ENCODE results near the gene ADAM12.

ADAM12 gene

GRCh38 chr10:126104767-126105166 lies 283.5 kb downstream of the ADAM12 start:
- no peak overlapping the region for H3K9ac ChIP-seq (ENCODE audit: insufficient read length, low read depth)
- H3K9me3 ChIP-seq (ENCODE audit: insufficient read depth, low read length), result no peaks in the 10 kb centered on the region
- H3K4me1 ChIP-seq (ENCODE audit: insufficient read depth, insufficient read length), result no peaks in the 10 kb centered on the region
- no peaks in the 10 kb centered on the region for H3K27me3 ChIP-seq (ENCODE audit: insufficient read depth, insufficient read length)
- no peak for TF ChIP-seq SUZ12 (IDR thresholded peaks at IDR 0.05; ENCODE audit: extremely low read depth, insufficient read depth, insufficient read length)
- no peak for TF ChIP-seq ZNF274 (IDR thresholded peaks at IDR 0.05; ENCODE audit: low read depth, low read length)
- no peak for TF ChIP-seq YY1 (IDR thresholded peaks at IDR 0.05; ENCODE audit: insufficient read depth, insufficient read length)
- DNase-seq (ENCODE audit: low read depth, low spot score), result no peak
- H3K36me3 ChIP-seq (ENCODE audit: insufficient read depth, insufficient read length, low read length), result no peaks in the 10 kb centered on the region
- H3K4me3 ChIP-seq (ENCODE audit: insufficient read length, low read depth), result no peak overlapping the region

GRCh38 chr10:126102636-126103035 lies 285.6 kb downstream of the ADAM12 start:
- Histone ChIP-seq H3K9ac (ENCODE audit: insufficient read length, low read depth) (no peak overlapping the region), H3K9me3 (ENCODE audit: insufficient read depth, low read length) (no peaks in the 10 kb centered on the region)
- TF ChIP-seq ZNF274 (IDR thresholded peaks at IDR 0.05; ENCODE audit: low read depth, low read length) (no peak), YY1 (IDR thresholded peaks at IDR 0.05; ENCODE audit: insufficient read depth, insufficient read length) (no peak), SUZ12 (IDR thresholded peaks at IDR 0.05; ENCODE audit: extremely low read depth, insufficient read depth, insufficient read length) (no peak)

GRCh38 chr10:126101736-126102135 lies 286.5 kb downstream of the ADAM12 start:
- H3K4me3 ChIP-seq (ENCODE audit: insufficient read length, low read depth), result no peak overlapping the region
- no peak for TF ChIP-seq ZNF274 (IDR thresholded peaks at IDR 0.05; ENCODE audit: low read depth, low read length)
- TF ChIP-seq SUZ12 (IDR thresholded peaks at IDR 0.05; ENCODE audit: extremely low read depth, insufficient read depth, insufficient read length), result no peak
- TF ChIP-seq YY1 (IDR thresholded peaks at IDR 0.05; ENCODE audit: insufficient read depth, insufficient read length), result no peak
- H3K27me3 ChIP-seq (ENCODE audit: insufficient read depth, insufficient read length), result no peaks in the 10 kb centered on the region
- H3K4me1 ChIP-seq (ENCODE audit: insufficient read depth, insufficient read length), result no peaks in the 10 kb centered on the region
- no peaks in the 10 kb centered on the region for H3K9me3 ChIP-seq (ENCODE audit: insufficient read depth, low read length)
- H3K9ac ChIP-seq (ENCODE audit: insufficient read length, low read depth), result no peak overlapping the region
- DNase-seq (ENCODE audit: low read depth, low spot score), result no peak
- H3K36me3 ChIP-seq (ENCODE audit: insufficient read depth, insufficient read length, low read length), result no peaks in the 10 kb centered on the region

More at GRCh38 chr10:126102636-126103035, 285.6 kb downstream of the ADAM12 start:
- no peak overlapping the region for H3K4me3 ChIP-seq (ENCODE audit: insufficient read length, low read depth)
- H3K4me1 ChIP-seq (ENCODE audit: insufficient read depth, insufficient read length), result no peaks in the 10 kb centered on the region
- no peaks in the 10 kb centered on the region for H3K27me3 ChIP-seq (ENCODE audit: insufficient read depth, insufficient read length)
- DNase-seq (ENCODE audit: low read depth, low spot score), result no peak
- no peaks in the 10 kb centered on the region for H3K36me3 ChIP-seq (ENCODE audit: insufficient read depth, insufficient read length, low read length)

GRCh38 chr10:126101325-126101724 lies 287.0 kb downstream of the ADAM12 start:
- DNase-seq (ENCODE audit: low read depth, low spot score), result no peak
- no peak for TF ChIP-seq YY1 (IDR thresholded peaks at IDR 0.05; ENCODE audit: insufficient read depth, insufficient read length)

GRCh38 chr10:126099366-126099765 lies 288.9 kb downstream of the ADAM12 start:
- TF ChIP-seq YY1 (IDR thresholded peaks at IDR 0.05; ENCODE audit: insufficient read depth, insufficient read length), result no peak
- no peak for TF ChIP-seq ZNF274 (IDR thresholded peaks at IDR 0.05; ENCODE audit: low read depth, low read length)
- no peak for TF ChIP-seq SUZ12 (IDR thresholded peaks at IDR 0.05; ENCODE audit: extremely low read depth, insufficient read depth, insufficient read length)

More at GRCh38 chr10:126101325-126101724, 287.0 kb downstream of the ADAM12 start:
- Histone ChIP-seq H3K4me3 (ENCODE audit: insufficient read length, low read depth) (no peak overlapping the region), H3K27me3 (ENCODE audit: insufficient read depth, insufficient read length) (no peaks in the 10 kb centered on the region), H3K9ac (ENCODE audit: insufficient read length, low read depth) (no peak overlapping the region), H3K36me3 (ENCODE audit: insufficient read depth, insufficient read length, low read length) (no peaks in the 10 kb centered on the region), H3K9me3 (ENCODE audit: insufficient read depth, low read length) (no peaks in the 10 kb centered on the region), H3K4me1 (ENCODE audit: insufficient read depth, insufficient read length) (no peaks in the 10 kb centered on the region)

GRCh38 chr10:126098226-126098581 lies 290.1 kb downstream of the ADAM12 start:
- Histone ChIP-seq H3K4me1 (ENCODE audit: insufficient read depth, insufficient read length) (no peaks in the 10 kb centered on the region), H3K9me3 (ENCODE audit: insufficient read depth, low read length) (no peaks in the 10 kb centered on the region), H3K9ac (ENCODE audit: insufficient read length, low read depth) (no peak overlapping the region), H3K27me3 (ENCODE audit: insufficient read depth, insufficient read length) (no peaks in the 10 kb centered on the region), H3K4me3 (ENCODE audit: insufficient read length, low read depth) (no peak overlapping the region), H3K36me3 (ENCODE audit: insufficient read depth, insufficient read length, low read length) (no peaks in the 10 kb centered on the region)
- TF ChIP-seq SUZ12 (IDR thresholded peaks at IDR 0.05; ENCODE audit: extremely low read depth, insufficient read depth, insufficient read length), result no peak
- no peak for TF ChIP-seq ZNF274 (IDR thresholded peaks at IDR 0.05; ENCODE audit: low read depth, low read length)
- no peak for TF ChIP-seq YY1 (IDR thresholded peaks at IDR 0.05; ENCODE audit: insufficient read depth, insufficient read length)
- no peak for DNase-seq (ENCODE audit: low read depth, low spot score)

More at GRCh38 chr10:126099366-126099765, 288.9 kb downstream of the ADAM12 start:
- H3K4me1 ChIP-seq (ENCODE audit: insufficient read depth, insufficient read length), result no peaks in the 10 kb centered on the region
- H3K9ac ChIP-seq (ENCODE audit: insufficient read length, low read depth), result no peak overlapping the region
- H3K9me3 ChIP-seq (ENCODE audit: insufficient read depth, low read length), result no peaks in the 10 kb centered on the region
- no peak for DNase-seq (ENCODE audit: low read depth, low spot score)
- no peaks in the 10 kb centered on the region for H3K27me3 ChIP-seq (ENCODE audit: insufficient read depth, insufficient read length)
- H3K36me3 ChIP-seq (ENCODE audit: insufficient read depth, insufficient read length, low read length), result no peaks in the 10 kb centered on the region
- no peak overlapping the region for H3K4me3 ChIP-seq (ENCODE audit: insufficient read length, low read depth)

GRCh38 chr10:126097558-126098225 lies 290.6 kb downstream of the ADAM12 start:
- H3K4me1 ChIP-seq (ENCODE audit: insufficient read depth, insufficient read length), result no peaks in the 10 kb centered on the region
- H3K27me3 ChIP-seq (ENCODE audit: insufficient read depth, insufficient read length), result no peaks in the 10 kb centered on the region
- TF ChIP-seq SUZ12 (IDR thresholded peaks at IDR 0.05; ENCODE audit: extremely low read depth, insufficient read depth, insufficient read length) (no peak), ZNF274 (IDR thresholded peaks at IDR 0.05; ENCODE audit: low read depth, low read length) (no peak), YY1 (IDR thresholded peaks at IDR 0.05; ENCODE audit: insufficient read depth, insufficient read length) (no peak)
- no peak for DNase-seq (ENCODE audit: low read depth, low spot score)
- no peaks in the 10 kb centered on the region for H3K9me3 ChIP-seq (ENCODE audit: insufficient read depth, low read length)
- no peak overlapping the region for H3K9ac ChIP-seq (ENCODE audit: insufficient read length, low read depth)
- no peak overlapping the region for H3K4me3 ChIP-seq (ENCODE audit: insufficient read length, low read depth)
- no peaks in the 10 kb centered on the region for H3K36me3 ChIP-seq (ENCODE audit: insufficient read depth, insufficient read length, low read length)

All from NT2/D1 (cell line).